Skeletal muscle tissue (tissue), 4 donors: ENCODE results near the gene HCFC2. TPM values are rescaled to one million over a fixed set of nuclear protein-coding genes. Genes with fewer than 3 reads are reported as not detected.
"Not testable (repeated sequence)": the region's sequence is repeated elsewhere in the genome, so short reads cannot be mapped to it uniquely, and the experiment has no call there.

Source experiments
- H3K27ac ChIP-seq: one replicate; pipeline ENCODE4 v1.7.0; 2013; ENCODE audit warnings: mild to moderate bottlenecking, low read depth, low read length, inconsistent platforms
- H3K27me3 ChIP-seq, 3 donors: one replicate each; pipeline ENCODE4 v1.7.0; 2013; ENCODE audit warnings: low read length in 3 of 3; ENCODE audit not compliant: control insufficient read depth in 3 of 3, insufficient read depth in 3 of 3
- H3K36me3 ChIP-seq, 3 donors: one replicate each; pipeline ENCODE4 v1.7.0; 2013; ENCODE audit warnings: low read length in 3 of 3; ENCODE audit not compliant: control insufficient read depth in 3 of 3, insufficient read depth in 3 of 3
- H3K4me1 ChIP-seq, 3 donors: one replicate each; pipeline ENCODE4 v1.7.0; 2013; ENCODE audit warnings: low read length in 3 of 3, mild to moderate bottlenecking in 3 of 3; ENCODE audit not compliant: control insufficient read depth in 3 of 3, insufficient read depth in 3 of 3
- H3K4me3 ChIP-seq, 3 donors: one replicate each; pipeline ENCODE4 v1.7.0; 2013; ENCODE audit warnings: low read length in 3 of 3
- H3K9ac ChIP-seq, 3 donors: one replicate each; pipeline ENCODE4 v1.7.0; 2013; ENCODE audit warnings: low read length in 3 of 3, mild to moderate bottlenecking in 3 of 3, moderate library complexity in 2 of 3, low read depth in 1 of 3
- H3K9me3 ChIP-seq, 3 donors: one replicate each; pipeline ENCODE4 v1.7.0; 2013; ENCODE audit warnings: low read length in 3 of 3; ENCODE audit not compliant: control insufficient read depth in 3 of 3
- total RNA-seq: library from RNA; depleted of rRNA; stranded (reverse); fragments of >200 nt; gene quantifications from one replicate; pipeline ENCODE4 v1.2.3, GENCODE V29; 2014
- donor health status: Osteomylitis.

Gene HCFC2
- total RNA-seq, 1 donor from 2014 or later, result 32.9 TPM

DNA sequence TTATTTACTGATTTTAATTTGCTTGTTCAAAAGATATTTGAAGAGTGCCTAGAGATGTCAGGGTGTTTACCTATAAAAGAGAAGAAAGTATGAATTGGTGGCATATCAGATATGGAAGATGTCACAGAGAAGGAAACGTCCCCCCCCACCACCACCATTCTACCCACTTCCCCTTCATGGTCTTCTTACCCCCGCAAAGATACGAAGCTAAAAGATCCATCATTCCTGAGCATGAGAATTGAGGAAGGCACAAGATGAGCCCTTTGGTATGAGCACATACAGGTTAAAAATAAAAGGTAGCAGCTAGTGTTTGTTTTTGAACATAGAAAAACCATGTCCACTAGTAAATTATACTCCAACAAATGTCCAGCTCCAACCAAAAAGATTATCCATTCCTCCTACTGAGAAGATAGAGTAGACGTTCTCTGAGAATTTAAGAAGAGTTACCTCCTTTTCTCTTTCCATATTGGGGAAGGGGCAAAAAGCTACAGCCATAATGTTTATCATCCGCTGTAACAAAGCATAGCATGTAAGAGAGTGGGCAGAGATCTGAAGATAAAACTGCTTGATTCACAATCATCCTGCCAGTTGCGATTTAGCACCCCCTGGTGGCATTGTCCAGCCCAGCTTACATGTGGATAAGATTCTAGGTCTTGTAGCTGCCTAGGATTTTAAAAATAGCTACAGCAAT lies 44.6 kb downstream of the HCFC2 start:
- no peak overlapping the region for H3K27ac ChIP-seq
- H3K4me3 ChIP-seq, result no peak overlapping the region
- peaks cover 0 to 4% (median 0%) of the 10 kb centered on the region in 3 donors for H3K36me3 ChIP-seq
- no peaks in the 10 kb centered on the region for H3K27me3 ChIP-seq
- H3K4me1 ChIP-seq, result peaks cover 0 to 7% (median 5%) of the 10 kb centered on the region in 3 donors
- H3K9ac ChIP-seq, result no peak overlapping the region
- no peaks in the 10 kb centered on the region for H3K9me3 ChIP-seq

DNA sequence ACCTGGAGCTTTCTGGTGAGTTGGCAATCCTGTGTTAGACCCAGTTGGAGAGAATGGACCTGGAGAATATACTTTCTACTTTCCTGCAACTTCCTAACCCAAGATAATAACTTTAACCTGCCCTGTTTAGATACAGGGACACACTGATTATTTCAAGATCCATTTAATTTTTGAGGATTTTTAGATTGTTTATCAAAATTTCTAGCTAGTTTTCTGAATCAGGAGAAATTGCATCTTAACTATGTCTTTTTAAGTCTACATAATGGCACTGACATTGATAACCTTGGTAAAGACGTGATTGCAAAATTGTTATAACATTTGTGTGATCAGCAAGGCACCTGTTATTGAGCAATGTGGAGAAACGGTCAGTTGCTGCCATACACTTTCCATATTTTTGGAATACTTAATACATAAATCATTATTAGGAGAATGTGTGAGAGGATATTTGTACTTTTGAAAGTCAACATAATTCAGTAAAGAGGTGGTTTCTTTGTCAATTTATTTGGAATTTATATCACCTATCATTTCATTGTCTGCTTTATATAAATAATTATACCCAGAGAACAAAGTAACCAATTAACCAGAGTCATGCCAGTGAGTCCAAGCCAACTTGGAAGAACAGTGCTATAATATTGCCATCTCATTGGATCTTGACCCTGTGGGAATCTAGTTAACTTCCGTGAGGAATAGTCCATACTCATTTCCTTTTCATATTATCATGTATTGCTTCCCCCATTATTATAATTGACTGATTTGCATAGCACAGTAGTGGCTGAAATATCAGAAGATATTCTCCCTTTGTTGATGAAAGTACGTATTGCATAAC lies 45.3 kb downstream of the HCFC2 start:
- Histone ChIP-seq H3K27ac (no peak overlapping the region), H3K4me3 (no peak overlapping the region), H3K36me3 (peaks cover 0 to 4% (median 0%) of the 10 kb centered on the region in 3 donors), H3K9ac (no peak overlapping the region), H3K27me3 (no peaks in the 10 kb centered on the region), H3K4me1 (peaks cover 2 to 7% (median 5%) of the 10 kb centered on the region in 3 donors), H3K9me3 (no peaks in the 10 kb centered on the region)

DNA sequence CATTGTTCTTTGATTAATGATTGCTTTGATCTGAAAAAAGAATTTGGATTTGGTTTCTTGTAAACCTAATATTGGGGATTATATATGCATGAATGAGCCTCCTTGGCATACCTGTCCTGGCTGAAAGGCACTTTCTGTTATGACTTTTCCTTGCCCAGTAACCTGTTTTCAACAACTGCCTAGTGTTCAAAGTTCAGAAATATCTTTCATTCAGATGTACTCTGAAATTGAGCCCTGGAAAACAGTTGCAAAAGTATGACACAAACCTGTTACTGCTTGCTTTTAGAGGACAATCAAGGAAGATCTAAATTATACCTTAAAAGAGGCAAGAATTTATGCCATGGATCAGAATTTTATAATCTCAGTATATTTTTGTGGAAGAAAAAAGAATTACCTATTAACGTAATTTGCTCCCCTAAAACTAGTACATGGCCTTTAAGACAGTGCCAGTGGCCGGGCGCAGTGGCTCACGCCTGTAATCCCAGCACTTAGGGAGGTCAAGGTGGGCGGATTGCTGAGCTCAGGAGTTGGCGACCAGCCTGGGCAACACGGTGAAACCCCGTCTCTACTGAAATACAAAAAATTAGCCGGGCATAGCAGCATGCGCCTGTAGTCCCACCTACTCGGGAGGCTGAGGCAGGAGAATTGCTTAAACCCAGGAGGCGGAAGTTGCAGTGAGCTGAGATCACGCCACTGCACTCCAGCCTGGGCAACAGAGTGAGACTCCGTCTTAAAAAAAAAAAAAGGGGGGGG lies 50.7 kb downstream of the HCFC2 start:
- H3K36me3 ChIP-seq, result peaks cover 0 to 11% (median 5%) of the 10 kb centered on the region in 3 donors
- H3K4me3 ChIP-seq, H3K9me3 ChIP-seq: not testable (repeated sequence)

DNA sequence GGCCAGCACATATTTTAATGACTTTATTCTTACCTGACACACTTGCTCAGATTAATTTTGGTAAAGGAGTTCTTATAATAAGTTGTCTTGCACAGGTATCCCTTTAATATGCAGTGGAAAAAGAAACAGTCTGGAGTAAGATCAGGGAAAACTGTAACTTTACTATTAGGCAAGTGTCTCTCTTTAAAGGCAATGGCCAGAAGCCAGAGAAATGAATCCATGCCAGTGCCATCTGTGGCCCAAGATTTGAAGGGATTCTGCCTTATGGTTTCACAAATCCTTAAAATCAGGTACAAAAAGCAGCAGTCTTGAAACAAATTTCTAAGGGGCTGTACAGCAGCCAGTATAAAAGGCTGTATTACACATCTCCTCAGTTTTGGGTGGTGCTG lies 51.2 kb downstream of the HCFC2 start:
- no peak overlapping the region for H3K27ac ChIP-seq
- no peaks in the 10 kb centered on the region for H3K9me3 ChIP-seq
- no peak overlapping the region for H3K9ac ChIP-seq
- H3K4me1 ChIP-seq, result peaks cover 0 to 4% (median 0%) of the 10 kb centered on the region in 3 donors
- no peaks in the 10 kb centered on the region for H3K27me3 ChIP-seq
- H3K4me3 ChIP-seq, result no peak overlapping the region
- peaks cover 0 to 16% (median 5%) of the 10 kb centered on the region in 3 donors for H3K36me3 ChIP-seq

More for the DNA sequence above, 50.7 kb downstream of the HCFC2 start:
- not testable (repeated sequence) for H3K9ac ChIP-seq, H3K27me3 ChIP-seq, H3K27ac ChIP-seq, H3K4me1 ChIP-seq

DNA sequence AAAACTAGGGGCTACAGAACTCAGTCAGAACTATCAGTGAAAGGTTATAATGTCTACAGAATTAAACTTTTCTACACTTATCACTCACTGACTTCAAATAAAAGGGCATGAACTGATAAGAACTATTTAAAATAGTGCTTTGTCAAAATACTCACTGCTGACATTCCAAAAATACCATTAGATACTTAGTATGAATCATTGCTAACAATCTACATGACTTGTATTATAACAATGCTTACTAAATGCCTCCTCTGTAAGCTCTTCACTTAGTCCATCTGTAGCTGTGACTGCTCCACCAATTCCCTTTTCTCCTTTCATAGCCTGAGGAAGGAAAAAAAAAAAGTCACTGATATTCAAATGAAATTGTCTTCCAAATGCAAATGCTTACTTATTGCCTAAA lies 56.7 kb downstream of the HCFC2 start:
- no peak overlapping the region for H3K4me3 ChIP-seq
- H3K36me3 ChIP-seq, result peaks cover 9 to 31% (median 29%) of the 10 kb centered on the region in 3 donors

DNA sequence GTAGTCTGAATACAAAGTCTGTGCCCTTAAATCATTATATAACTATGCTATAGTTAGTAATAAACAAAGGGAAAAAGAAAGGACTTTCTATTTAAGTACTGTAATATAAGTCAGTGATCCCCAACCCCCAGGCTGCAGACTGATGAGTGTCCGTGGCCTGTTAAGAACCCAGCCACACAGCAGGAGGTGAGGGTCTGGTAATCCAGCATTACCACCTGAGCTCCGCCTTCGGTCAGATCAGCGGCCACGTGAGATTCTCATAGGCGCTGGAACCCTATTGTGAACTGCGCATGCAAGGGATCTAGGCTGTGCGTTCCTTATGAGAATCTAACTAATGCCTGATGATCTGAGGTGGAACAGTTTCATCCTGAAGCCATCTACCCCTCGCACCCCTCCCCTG lies 58.0 kb downstream of the HCFC2 start:
- Histone ChIP-seq H3K36me3 (peaks cover 9 to 36% (median 30%) of the 10 kb centered on the region in 3 donors), H3K27me3 (no peaks in the 10 kb centered on the region), H3K4me3 (no peak overlapping the region), H3K9ac (no peak overlapping the region), H3K27ac (no peak overlapping the region), H3K4me1 (no peaks in the 10 kb centered on the region), H3K9me3 (no peaks in the 10 kb centered on the region)

More for the DNA sequence above, 56.7 kb downstream of the HCFC2 start:
- Histone ChIP-seq H3K4me1 (no peaks in the 10 kb centered on the region), H3K9me3 (no peaks in the 10 kb centered on the region), H3K27me3 (no peaks in the 10 kb centered on the region), H3K9ac (no peak overlapping the region), H3K27ac (no peak overlapping the region)

DNA sequence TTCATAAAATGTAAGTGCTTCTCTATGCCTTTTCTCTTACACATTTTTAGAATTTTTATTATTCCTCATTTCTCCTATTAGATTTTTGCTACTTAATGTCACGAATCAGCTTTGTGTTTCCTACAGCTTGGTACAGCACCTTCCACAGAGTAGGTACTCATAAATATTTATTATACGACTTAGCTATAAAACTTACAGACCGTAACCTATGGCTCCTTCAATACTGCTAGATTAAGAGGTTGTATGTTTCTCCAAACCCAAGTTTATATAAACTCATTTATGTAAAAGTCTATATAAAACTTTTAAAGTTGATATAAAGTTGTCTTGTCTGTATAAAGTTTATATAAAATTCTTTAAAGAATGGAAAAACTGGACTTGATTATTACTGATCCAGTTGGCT lies 62.2 kb downstream of the HCFC2 start:
- Histone ChIP-seq H3K36me3 (peaks cover 19 to 39% (median 31%) of the 10 kb centered on the region in 3 donors), H3K9ac (no peak overlapping the region), H3K27ac (no peak overlapping the region), H3K4me1 (peaks cover 0 to under 1% (median 0%) of the 10 kb centered on the region in 3 donors), H3K9me3 (no peaks in the 10 kb centered on the region), H3K27me3 (no peaks in the 10 kb centered on the region), H3K4me3 (no peak overlapping the region)

DNA sequence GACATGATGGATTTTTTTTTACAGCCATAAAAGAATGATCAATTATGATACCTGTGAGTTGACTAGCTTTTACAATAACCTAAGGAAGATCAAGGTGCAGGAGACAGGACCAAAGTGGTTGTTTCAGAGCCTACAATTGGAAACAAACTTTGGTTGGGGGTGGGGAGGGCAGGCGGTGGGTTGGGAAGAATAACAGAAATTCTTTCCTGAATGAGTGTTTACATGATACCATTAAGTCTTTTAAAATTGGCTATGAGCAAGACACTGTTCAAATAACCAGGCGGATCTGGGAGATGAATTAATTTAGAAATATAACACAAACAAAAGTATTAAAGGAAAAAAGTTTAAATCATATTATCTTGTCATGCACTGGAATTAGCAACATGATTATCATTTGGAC lies 66.4 kb downstream of the HCFC2 start:
- Histone ChIP-seq H3K9me3 (no peaks in the 10 kb centered on the region), H3K36me3 (peaks cover 16 to 49% (median 31%) of the 10 kb centered on the region in 3 donors), H3K4me3 (no peak overlapping the region), H3K27me3 (no peaks in the 10 kb centered on the region), H3K4me1 (peaks cover 3 to 10% (median 10%) of the 10 kb centered on the region in 3 donors), H3K27ac (no peak overlapping the region), H3K9ac (no peak overlapping the region)

DNA sequence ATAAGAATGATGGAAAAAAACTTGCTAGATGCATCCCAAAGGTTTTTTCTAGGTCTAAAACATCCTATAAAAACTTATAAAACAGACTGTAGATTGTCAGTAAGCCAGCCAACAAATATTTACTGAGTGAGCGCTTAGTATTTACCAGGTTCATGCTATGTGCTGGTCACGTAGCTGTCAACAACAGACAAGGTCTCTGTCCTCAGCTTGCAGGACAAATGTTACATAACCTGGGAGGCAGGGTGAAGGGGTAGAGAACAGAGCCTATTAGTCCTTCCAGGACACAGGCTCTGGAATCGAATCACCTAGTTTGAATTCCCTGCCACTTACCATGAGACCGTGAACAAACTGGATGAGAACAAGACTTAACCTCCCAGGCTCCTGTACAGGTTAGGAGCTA lies 67.3 kb downstream of the HCFC2 start:
- Histone ChIP-seq H3K4me1 (peaks cover 5 to 16% (median 13%) of the 10 kb centered on the region in 3 donors), H3K9ac (no peak overlapping the region), H3K4me3 (no peak overlapping the region), H3K9me3 (no peaks in the 10 kb centered on the region), H3K27ac (no peak overlapping the region), H3K36me3 (peaks cover 13 to 41% (median 27%) of the 10 kb centered on the region in 3 donors), H3K27me3 (no peaks in the 10 kb centered on the region)
